HFF-Myc (cell line): ENCODE measurements around the gene SCG2.
A peak's percentile ranks its signal among the peaks of the same experiment; 100 is the strongest.

Experiments used
- DNase-seq: peaks from one replicate; pipeline ENCODE4 v3.0.0-alpha.2; 2011; ENCODE audit warnings: low read depth; ENCODE audit errors: extremely low read depth
- H3K4me3 ChIP-seq: replicated peaks from 2 replicates; pipeline ENCODE4 v1.5.1; 2011; ENCODE audit warnings: low read depth, mild to moderate bottlenecking, control low read depth, low read length
- CTCF ChIP-seq: IDR thresholded peaks from 2 replicates; pipeline ENCODE4 v1.5.1; 2012; ENCODE audit warnings: mild to moderate bottlenecking, low read depth, low read length, control low read depth; ENCODE audit errors: missing control alignments

Gene SCG2

GRCh38 chr2:223563462-223563861, 38.7 kb downstream of the SCG2 start:
- DNase-seq, result peak; percentile 90
- no peak for TF ChIP-seq CTCF
- no peak overlapping the region for H3K4me3 ChIP-seq

- no peak overlapping the region for H3K4me3 ChIP-seq
- TF ChIP-seq CTCF, result no peak
- no peak for DNase-seq
Observed at GRCh38 chr2:223562078-223562477, 40.1 kb downstream of the SCG2 start.

GRCh38 chr2:223560749-223561435, 41.3 kb downstream of the SCG2 start:
- TF ChIP-seq CTCF, result no peak
- DNase-seq, result no peak
- H3K4me3 ChIP-seq, result no peak overlapping the region

GRCh38 chr2:223558970-223559369, 43.2 kb downstream of the SCG2 start:
- DNase-seq, result no peak
- TF ChIP-seq CTCF, result no peak
- no peak overlapping the region for H3K4me3 ChIP-seq

- DNase-seq, result no peak
- TF ChIP-seq CTCF, result no peak
- H3K4me3 ChIP-seq, result no peak overlapping the region
Observed at GRCh38 chr2:223554923-223555322, 47.2 kb downstream of the SCG2 start.

GRCh38 chr2:223549215-223549614, 52.9 kb downstream of the SCG2 start:
- DNase-seq, result peak; percentile 96
- TF ChIP-seq CTCF, result no peak
- no peak overlapping the region for H3K4me3 ChIP-seq

- H3K4me3 ChIP-seq, result no peak overlapping the region
- DNase-seq, result no peak
- TF ChIP-seq CTCF, result no peak
Observed at GRCh38 chr2:223548194-223548593, 54.0 kb downstream of the SCG2 start.
